ENCODE data around the gene MAMDC2.

- TF ChIP-seq CTCF (IDR thresholded peaks at IDR 0.05; ENCODE audit: low read length) (no peak), EZH2 (optimal IDR thresholded peaks at IDR 0.05; ENCODE audit: low read depth, low read length) (no peak)
Observed at GRCh38 chr9:70262366-70262765, 218.7 kb downstream of the MAMDC2 start.
